Vagina (tissue), 2 donors: ENCODE results near the gene ANKRD1.

Source experiments
- CTCF ChIP-seq, 3 experiments: fragments of 450-650 bp in 2 of 3; fragments of 200-600 bp in 1 of 3; sonication (generic) in 1 of 3; IDR thresholded peaks; one replicate each; pipeline ENCODE4 v1.5.1; 2017 to 2019; ENCODE audit warnings: antibody characterized with exemption in 3 of 3, mild to moderate bottlenecking in 2 of 3, moderate library complexity in 2 of 3
- POLR2A ChIP-seq, 2 donors: fragments of 450-650 bp; IDR thresholded peaks; one replicate each; pipeline ENCODE4 v1.6.1; 2017; ENCODE audit warnings: antibody characterized with exemption in 2 of 2, mild to moderate bottlenecking in 2 of 2, moderate library complexity in 2 of 2
- POLR2AphosphoS5 ChIP-seq, 2 donors: sonication (generic); formaldehyde crosslinking; IDR thresholded peaks; one replicate each; pipeline ENCODE4 v1.9.0; 2017; ENCODE audit warnings: antibody characterized with exemption in 2 of 2, mild to moderate bottlenecking in 2 of 2, low read depth in 1 of 2; ENCODE audit not compliant: insufficient read depth in 1 of 2

- TF ChIP-seq POLR2AphosphoS5 (IDR thresholded peaks at IDR 0.05; ENCODE audit: insufficient read depth in 1 of 2, low read depth in 1 of 2) (no peak), CTCF (IDR thresholded peaks at IDR 0.05) (no peak), POLR2A (IDR thresholded peaks at IDR 0.05) (no peak)
These were observed 55.5 kb downstream of the ANKRD1 start for GRCh38 chr10:90865401-90865800.
